ENCODE data around the gene AMH.

DNA sequence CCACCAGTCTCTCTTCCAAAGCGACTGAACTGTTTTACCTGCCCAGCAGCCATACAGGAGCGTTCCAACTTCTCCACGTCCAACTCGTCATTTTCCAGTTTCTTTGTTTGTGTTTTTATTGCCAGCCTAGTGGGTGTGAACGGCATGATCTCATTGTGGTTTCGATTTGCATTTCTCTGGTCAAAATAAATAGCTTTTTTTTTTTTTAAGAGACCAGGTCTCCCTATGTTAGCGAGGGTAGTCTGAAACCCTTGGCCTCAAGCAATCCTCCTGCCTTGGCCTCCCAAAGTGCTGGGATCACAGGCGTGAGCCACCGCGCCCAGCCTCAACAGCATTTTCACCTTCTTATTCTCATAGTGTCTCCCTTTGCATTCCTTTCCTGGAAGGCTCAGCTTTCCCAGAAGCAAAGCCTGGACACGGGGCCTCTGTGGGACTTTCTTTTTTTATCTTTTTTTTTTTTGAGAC is 11.2 kb downstream of the AMH start:
- no peak for TF ChIP-seq CTCF (conservative IDR thresholded peaks at IDR 0.05)
- no peak for TF ChIP-seq ZFX (IDR thresholded peaks at IDR 0.05)
